Dorsolateral prefrontal cortex (tissue), 118 donors: Measurements from ENCODE around the gene GINS1. TPM values are rescaled to one million over a fixed set of nuclear protein-coding genes. Genes with fewer than 3 reads are reported as not detected.

Source experiments
- total RNA-seq, 120 experiments: library from RNA; stranded (reverse); gene quantifications; one replicate each; pipeline versions ENCODE4 v1.2.3 to v1.2.4, GENCODE V29; 2022

GINS1 gene
- total RNA-seq, 120 experiments from 2014 or later = 1.5 to 7.8 (median 3.0) TPM

Other genes starting within 250 kb of the GINS1 start
- gene ENTPD6, start 212.0 kb upstream of the GINS1 start, total RNA-seq = 100 to 1,000 TPM in 117 of 120 experiments, 10 to 100 TPM in 3; 90.8 to 200 (median 142) TPM
- 100 to 1,000 TPM in 116 of 120 experiments, 10 to 100 TPM in 4; 83.2 to 226 (median 146) TPM for gene PYGB, start 159.6 kb upstream of the GINS1 start, total RNA-seq
- gene ABHD12, start 16.8 kb upstream of the GINS1 start, total RNA-seq = 100 to 1,000 TPM in 95 of 120 experiments, 10 to 100 TPM in 25; 79.8 to 142 (median 109) TPM
- gene NINL, start 177.9 kb downstream of the GINS1 start, total RNA-seq = 10 to 100 TPM in 107 of 120 experiments, 1 to 10 TPM in 13; 7.5 to 30.6 (median 13.7) TPM
- gene NANP, start 216.3 kb downstream of the GINS1 start, total RNA-seq = 1 to 10 TPM; 1.2 to 4.5 (median 2.9) TPM